Measurements from ENCODE around the gene SUFU. TPM values are rescaled to one million over a fixed set of nuclear protein-coding genes. Genes with fewer than 3 reads are reported as not detected.

Gene SUFU
- polyA plus RNA-seq, 1 donor from 2014 or later = 5.0 TPM

GRCh38 chr10:102599565-102600327, 96.0 kb downstream of the SUFU start:
- H3K36me3 Mint-ChIP-seq = peaks cover 8% of the 10 kb centered on the region
- H3K27me3 Mint-ChIP-seq = no peaks in the 10 kb centered on the region
- no peaks in the 10 kb centered on the region for H3K4me1 Mint-ChIP-seq
- no peak overlapping the region for H3K4me3 Mint-ChIP-seq
- H3K9me3 Mint-ChIP-seq = no peaks in the 10 kb centered on the region
- H3K27ac Mint-ChIP-seq = no peak overlapping the region

- Mint-ChIP-seq H3K27me3 (no peaks in the 10 kb centered on the region), H3K36me3 (peaks cover 8% of the 10 kb centered on the region), H3K4me3 (no peak overlapping the region), H3K9me3 (no peaks in the 10 kb centered on the region), H3K27ac (peak overlapping the region in 1 of 3 donors; percentile 67), H3K4me1 (no peaks in the 10 kb centered on the region)
Observed at GRCh38 chr10:102600816-102601215, 97.0 kb downstream of the SUFU start.

GRCh38 chr10:102601639-102602038, 97.9 kb downstream of the SUFU start:
- no peaks in the 10 kb centered on the region for H3K4me1 Mint-ChIP-seq
- no peaks in the 10 kb centered on the region for H3K27me3 Mint-ChIP-seq
- no peak overlapping the region for H3K4me3 Mint-ChIP-seq
- no peaks in the 10 kb centered on the region for H3K9me3 Mint-ChIP-seq
- H3K36me3 Mint-ChIP-seq = peaks cover 8% of the 10 kb centered on the region
- no peak overlapping the region for H3K27ac Mint-ChIP-seq

- H3K4me1 Mint-ChIP-seq = no peaks in the 10 kb centered on the region
- H3K9me3 Mint-ChIP-seq = no peaks in the 10 kb centered on the region
- H3K36me3 Mint-ChIP-seq = peaks cover 8% of the 10 kb centered on the region
- H3K27me3 Mint-ChIP-seq = no peaks in the 10 kb centered on the region
- no peak overlapping the region for H3K27ac Mint-ChIP-seq
- no peak overlapping the region for H3K4me3 Mint-ChIP-seq
Observed at GRCh38 chr10:102602272-102603045, 98.7 kb downstream of the SUFU start.

- no peak overlapping the region for H3K4me3 Mint-ChIP-seq
- H3K4me1 Mint-ChIP-seq = no peaks in the 10 kb centered on the region
- no peak overlapping the region for H3K27ac Mint-ChIP-seq
- H3K9me3 Mint-ChIP-seq = no peaks in the 10 kb centered on the region
- H3K27me3 Mint-ChIP-seq = no peaks in the 10 kb centered on the region
- peaks cover 5% of the 10 kb centered on the region for H3K36me3 Mint-ChIP-seq
Observed at GRCh38 chr10:102603946-102604345, 100.2 kb downstream of the SUFU start.

- Mint-ChIP-seq H3K27ac (no peak overlapping the region), H3K9me3 (no peaks in the 10 kb centered on the region), H3K36me3 (peaks cover 5% of the 10 kb centered on the region), H3K4me1 (no peaks in the 10 kb centered on the region), H3K27me3 (no peaks in the 10 kb centered on the region), H3K4me3 (no peak overlapping the region)
Observed at GRCh38 chr10:102604439-102604841, 100.7 kb downstream of the SUFU start.

- no peak overlapping the region for H3K27ac Mint-ChIP-seq
Observed at GRCh38 chr10:102605712-102606111, 101.9 kb downstream of the SUFU start.

GRCh38 chr10:102608487-102608886, 104.7 kb downstream of the SUFU start:
- Mint-ChIP-seq H3K27ac (peak overlapping the region in 1 of 3 donors; percentile 63), H3K4me3 (no peak overlapping the region)

More at GRCh38 chr10:102605712-102606111, 101.9 kb downstream of the SUFU start:
- no peak overlapping the region for H3K4me3 Mint-ChIP-seq
- no peaks in the 10 kb centered on the region for H3K9me3 Mint-ChIP-seq
- no peaks in the 10 kb centered on the region for H3K27me3 Mint-ChIP-seq
- peaks cover 5% of the 10 kb centered on the region for H3K36me3 Mint-ChIP-seq
- peaks cover 0 to 2% (median 0%) of the 10 kb centered on the region in 3 donors for H3K4me1 Mint-ChIP-seq

GRCh38 chr10:102610441-102610887, 106.7 kb downstream of the SUFU start:
- H3K4me1 Mint-ChIP-seq = peaks cover 0 to 2% (median 0%) of the 10 kb centered on the region in 3 donors
- H3K36me3 Mint-ChIP-seq = no peaks in the 10 kb centered on the region
- no peaks in the 10 kb centered on the region for H3K27me3 Mint-ChIP-seq
- no peak overlapping the region for H3K4me3 Mint-ChIP-seq
- H3K9me3 Mint-ChIP-seq = no peaks in the 10 kb centered on the region
- no peak overlapping the region for H3K27ac Mint-ChIP-seq

More at GRCh38 chr10:102608487-102608886, 104.7 kb downstream of the SUFU start:
- H3K9me3 Mint-ChIP-seq = no peaks in the 10 kb centered on the region
- H3K36me3 Mint-ChIP-seq = peaks cover 2% of the 10 kb centered on the region
- H3K4me1 Mint-ChIP-seq = peaks cover 0 to 2% (median 0%) of the 10 kb centered on the region in 3 donors
- H3K27me3 Mint-ChIP-seq = no peaks in the 10 kb centered on the region

- Mint-ChIP-seq H3K27me3 (no peaks in the 10 kb centered on the region), H3K27ac (peak overlapping the region in 1 of 3 donors; percentile 35), H3K4me3 (no peak overlapping the region), H3K36me3 (no peaks in the 10 kb centered on the region), H3K9me3 (no peaks in the 10 kb centered on the region), H3K4me1 (peaks cover 0 to 2% (median 0%) of the 10 kb centered on the region in 3 donors)
Observed at GRCh38 chr10:102611514-102612087, 107.8 kb downstream of the SUFU start.

- peak overlapping the region in 1 of 3 donors; percentile 91 for H3K27ac Mint-ChIP-seq
- H3K9me3 Mint-ChIP-seq = no peaks in the 10 kb centered on the region
- no peaks in the 10 kb centered on the region for H3K27me3 Mint-ChIP-seq
- no peaks in the 10 kb centered on the region for H3K36me3 Mint-ChIP-seq
- H3K4me1 Mint-ChIP-seq = peaks cover 0 to 2% (median 0%) of the 10 kb centered on the region in 3 donors
- H3K4me3 Mint-ChIP-seq = peak overlapping the region in 1 of 4 donors; percentile 25
Observed at GRCh38 chr10:102612964-102613275, 109.1 kb downstream of the SUFU start.

GRCh38 chr10:102613286-102613685, 109.5 kb downstream of the SUFU start:
- Mint-ChIP-seq H3K27me3 (no peaks in the 10 kb centered on the region), H3K4me1 (peaks cover 0 to 2% (median 0%) of the 10 kb centered on the region in 3 donors), H3K27ac (peak overlapping the region in 1 of 3 donors; percentile 91), H3K36me3 (no peaks in the 10 kb centered on the region), H3K9me3 (no peaks in the 10 kb centered on the region), H3K4me3 (no peak overlapping the region)

GRCh38 chr10:102613785-102614184, 110.0 kb downstream of the SUFU start:
- no peaks in the 10 kb centered on the region for H3K9me3 Mint-ChIP-seq
- H3K4me3 Mint-ChIP-seq = no peak overlapping the region
- H3K27me3 Mint-ChIP-seq = no peaks in the 10 kb centered on the region
- H3K27ac Mint-ChIP-seq = no peak overlapping the region
- peaks cover 0 to 2% (median 0%) of the 10 kb centered on the region in 3 donors for H3K4me1 Mint-ChIP-seq
- no peaks in the 10 kb centered on the region for H3K36me3 Mint-ChIP-seq

- Mint-ChIP-seq H3K4me3 (no peak overlapping the region), H3K9me3 (no peaks in the 10 kb centered on the region), H3K36me3 (peaks cover 1% of the 10 kb centered on the region), H3K4me1 (no peaks in the 10 kb centered on the region), H3K27ac (no peak overlapping the region), H3K27me3 (no peaks in the 10 kb centered on the region)
Observed at GRCh38 chr10:102614888-102615287, 111.1 kb downstream of the SUFU start.

GRCh38 chr10:102615361-102615760, 111.6 kb downstream of the SUFU start:
- no peaks in the 10 kb centered on the region for H3K4me1 Mint-ChIP-seq
- no peaks in the 10 kb centered on the region for H3K9me3 Mint-ChIP-seq
- no peak overlapping the region for H3K4me3 Mint-ChIP-seq
- H3K27me3 Mint-ChIP-seq = no peaks in the 10 kb centered on the region
- no peak overlapping the region for H3K27ac Mint-ChIP-seq
- peaks cover 1% of the 10 kb centered on the region for H3K36me3 Mint-ChIP-seq

Data from IgD-negative memory B cell (primary cell).